HG02588 (cell line): ENCODE data around the gene NAA80.
"Not testable (repeated sequence)": the region's sequence is repeated elsewhere in the genome, so short reads cannot be mapped to it uniquely, and the experiment has no call there.

Source experiments
- ATAC-seq: cut with Tn5 transposase; IDR thresholded peaks from one replicate; pipeline ENCODE4 v1.9.1; 2021; ENCODE audit warnings: mild to moderate bottlenecking, moderate library complexity; ENCODE audit not compliant: unreplicated experiment

NAA80 gene

GRCh38 chr3:50293079-50293801, 6.0 kb downstream of the NAA80 start:
- no peak for ATAC-seq

GRCh38 chr3:50292159-50293078, 6.8 kb downstream of the NAA80 start, which contains the start of gene IFRD2:
Gene IFRD2 (minus strand): TSS chr3:50292429. CDS start chr3:50292274, 155 bp downstream.
- ATAC-seq, result peak; percentile 94

- ATAC-seq, result no peak
These were observed 9.0 kb downstream of the NAA80 start for GRCh38 chr3:50290161-50290641.

GRCh38 chr3:50289130-50289529, 10.1 kb downstream of the NAA80 start:
- ATAC-seq, result no peak

- no peak for ATAC-seq
These were observed 10.7 kb downstream of the NAA80 start for GRCh38 chr3:50288387-50289007.

- no peak for ATAC-seq
These were observed 11.9 kb downstream of the NAA80 start for GRCh38 chr3:50287262-50287661.

- no peak for ATAC-seq
These were observed 12.6 kb downstream of the NAA80 start for GRCh38 chr3:50286322-50287227.

- not testable (repeated sequence) for ATAC-seq
These were observed 15.1 kb downstream of the NAA80 start for GRCh38 chr3:50284121-50284520.

GRCh38 chr3:50279255-50280016, 19.8 kb downstream of the NAA80 start:
- no peak for ATAC-seq

- no peak for ATAC-seq
These were observed 20.4 kb downstream of the NAA80 start, which contains the start of gene LSMEM2 for GRCh38 chr3:50278880-50279224. Gene LSMEM2 (plus strand): TSS chr3:50279087. CDS start chr3:50279114, 27 bp downstream.

- no peak for ATAC-seq
These were observed 20.9 kb downstream of the NAA80 start for GRCh38 chr3:50278123-50278879.

- ATAC-seq, result no peak
These were observed 22.5 kb downstream of the NAA80 start for GRCh38 chr3:50276762-50277101.

GRCh38 chr3:50275996-50276761, 23.0 kb downstream of the NAA80 start:
- no peak for ATAC-seq

- ATAC-seq, result no peak
These were observed 23.8 kb downstream of the NAA80 start for GRCh38 chr3:50275141-50275995.

- no peak for ATAC-seq
These were observed 24.7 kb downstream of the NAA80 start for GRCh38 chr3:50274371-50275104.

GRCh38 chr3:50273689-50274065, 25.5 kb downstream of the NAA80 start:
- no peak for ATAC-seq
